ENCODE results near the gene ST7.
"Not testable (repeated sequence)": the region's sequence is repeated elsewhere in the genome, so short reads cannot be mapped to it uniquely, and the experiment has no call there.

The ST7 gene

DNA sequence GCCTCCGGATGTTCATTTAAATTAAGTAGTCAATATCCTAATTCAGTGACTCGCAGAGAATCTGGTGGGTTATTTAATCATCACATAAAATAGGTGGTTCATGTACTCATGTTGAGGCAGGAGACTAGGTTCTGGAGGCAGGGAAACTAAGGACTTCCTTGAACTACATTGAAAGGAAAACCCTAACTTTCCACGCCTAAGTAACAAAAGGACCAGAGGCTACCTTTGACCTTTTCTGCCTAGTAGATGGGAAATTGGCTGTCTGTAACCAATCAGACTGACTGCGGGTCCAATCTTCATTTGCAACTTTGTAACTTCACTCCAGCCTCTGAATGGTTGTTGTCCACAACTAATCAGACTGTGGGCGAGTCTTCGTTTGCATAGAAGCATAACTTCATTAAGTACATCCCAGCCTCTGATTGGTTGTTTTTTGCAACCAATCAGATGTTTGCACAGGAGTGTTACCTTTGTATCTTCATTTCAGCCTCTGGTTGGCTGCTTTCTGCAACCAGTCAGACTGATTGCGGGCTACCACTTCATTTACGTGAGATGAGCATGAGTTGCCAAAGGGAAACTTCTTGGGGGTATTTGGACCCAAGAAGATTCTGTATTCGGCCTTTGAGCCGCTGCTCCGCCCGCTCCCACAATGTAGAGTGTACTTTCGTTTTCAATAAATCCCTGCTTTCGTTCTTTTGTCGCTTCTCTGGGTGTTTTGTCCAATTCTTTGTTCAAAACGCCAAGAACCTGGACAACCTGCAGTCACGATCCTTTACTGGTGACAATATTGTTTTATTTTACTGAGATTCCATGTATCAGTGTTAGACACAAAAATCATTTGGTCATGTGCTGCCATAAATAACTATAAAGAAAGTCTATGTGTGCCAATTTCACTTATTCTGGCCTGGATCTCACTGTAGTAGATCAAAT lies 1.7 kb upstream of the ST7 start:
- no peak for DNase-seq

DNA sequence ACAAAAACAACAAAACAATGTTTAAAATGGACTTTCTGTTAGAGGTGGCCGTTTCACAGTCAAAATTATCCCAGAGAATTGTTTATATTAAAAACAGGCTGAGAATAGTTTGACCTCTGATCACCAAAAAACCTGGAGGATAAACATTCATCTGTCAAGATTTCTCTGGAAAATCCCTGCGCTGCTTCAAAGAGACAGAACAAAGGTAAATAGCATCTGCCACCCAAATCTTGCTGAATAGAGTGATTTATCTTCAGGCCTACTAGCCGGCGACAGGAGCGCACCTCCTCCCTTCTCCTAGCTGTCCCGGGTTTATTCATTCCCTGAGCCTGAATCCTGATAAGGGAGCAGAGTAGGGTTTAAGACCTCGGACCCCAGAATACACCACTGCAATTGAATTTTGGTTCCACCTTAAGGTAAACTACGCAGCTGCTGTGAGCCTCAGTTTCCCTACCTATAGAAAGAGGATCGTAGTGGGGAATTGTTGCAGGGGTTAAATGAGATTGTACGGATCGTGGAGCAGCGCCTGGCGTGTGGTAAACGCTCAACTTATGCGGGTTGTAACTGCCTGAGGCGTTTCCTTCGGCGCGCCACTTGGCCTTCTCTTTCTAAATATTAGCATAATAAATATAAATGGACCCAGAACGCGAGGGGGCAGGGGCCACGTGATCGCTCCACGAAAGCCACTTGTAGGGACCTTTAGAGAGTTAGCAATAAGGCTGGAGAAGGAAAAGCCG lies 498 bp upstream of the ST7 start:
- DNase-seq = peak; percentile 29 to 66

GRCh38 chr7:116953906-116954838 lies 871 bp downstream of the ST7 start:
- peak; percentile 31 to 36 for DNase-seq

DNA sequence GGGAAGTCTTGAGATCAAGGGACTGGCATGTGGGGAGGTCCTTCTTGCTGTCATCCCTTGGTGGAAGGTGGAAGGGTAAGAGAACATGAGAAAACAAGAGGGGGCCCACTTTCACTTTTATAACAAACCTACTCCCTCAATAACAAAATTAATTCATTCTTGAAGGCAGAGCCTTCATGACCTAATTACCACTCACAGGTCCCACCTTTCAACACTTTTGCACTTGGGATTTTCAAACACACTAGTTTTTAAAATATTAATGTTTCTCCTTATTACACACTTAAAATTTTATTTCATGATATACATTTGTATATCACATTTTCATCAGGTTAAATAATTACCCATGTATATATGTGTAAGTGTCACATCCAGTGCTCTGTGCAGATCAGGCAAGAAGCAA lies 2.0 kb downstream of the ST7 start:
- no peak for DNase-seq

DNA sequence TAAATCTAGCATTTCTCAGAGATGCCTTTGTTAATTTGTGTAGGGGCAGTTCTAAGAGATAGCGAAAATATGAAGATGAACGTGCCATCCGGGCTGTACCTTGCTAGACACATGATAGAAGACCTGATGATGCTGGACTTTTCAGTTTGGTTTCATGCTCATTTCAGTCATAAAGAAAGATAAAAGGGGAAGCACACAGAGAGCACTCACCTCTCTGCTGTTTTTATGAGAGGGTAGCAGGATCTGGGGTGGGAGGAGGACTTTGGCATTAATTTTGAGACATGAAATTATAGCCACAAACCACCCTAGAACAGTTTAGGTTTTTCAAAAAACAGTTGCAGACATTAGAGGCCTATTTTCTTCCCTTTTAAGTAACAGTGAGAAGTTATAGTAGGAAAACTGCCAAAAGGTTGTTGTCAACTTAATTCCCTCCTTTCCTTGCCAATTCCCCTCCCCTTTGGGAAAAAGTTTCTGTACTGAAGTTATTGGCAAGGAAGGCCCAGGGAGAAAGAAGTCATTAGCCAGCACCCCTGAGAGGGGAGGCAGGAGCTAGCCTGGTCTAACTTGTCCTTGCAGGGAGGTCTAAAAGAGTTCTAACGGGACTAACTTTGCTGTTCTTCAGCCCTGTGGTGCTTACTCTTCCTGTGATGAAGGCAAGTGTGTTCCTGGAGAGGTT lies 2.6 kb downstream of the ST7 start:
- no peak for DNase-seq

DNA sequence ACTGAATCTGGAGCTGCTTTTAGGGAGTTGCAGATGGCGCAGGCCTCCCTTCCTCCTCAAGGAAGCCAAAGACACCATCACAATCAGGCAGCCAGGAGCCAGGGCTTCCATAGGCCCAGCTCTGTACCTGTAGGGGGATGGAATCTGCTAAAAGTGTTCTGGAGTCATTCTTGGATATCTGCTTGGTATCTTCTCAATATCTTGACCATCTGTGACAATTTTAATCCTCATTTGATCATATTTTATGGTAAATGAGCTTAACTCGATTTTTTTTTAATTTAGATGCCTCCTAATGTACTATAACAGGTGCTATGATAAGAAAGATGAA lies 3.1 kb downstream of the ST7 start:
- DNase-seq = no peak

DNA sequence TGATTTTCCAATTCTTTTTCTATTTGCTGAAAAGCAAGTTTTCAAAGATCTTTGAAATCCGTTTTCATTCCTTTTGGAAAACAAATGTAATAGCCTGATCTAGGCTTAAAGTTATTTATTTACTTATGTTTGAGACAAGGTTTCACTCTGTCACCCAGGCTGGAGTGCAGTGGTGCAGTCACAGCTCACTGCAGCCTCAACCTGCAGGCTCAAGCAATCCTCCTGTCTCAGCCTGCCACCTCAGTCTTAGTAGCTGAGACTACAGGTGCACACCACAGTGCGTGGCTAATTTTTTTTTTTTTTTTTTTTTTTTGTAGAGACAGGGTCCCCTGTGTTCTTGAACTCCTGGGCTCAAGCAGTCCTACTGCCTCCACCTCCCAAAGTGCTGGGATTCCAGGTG lies 4.6 kb downstream of the ST7 start:
- no peak for DNase-seq

DNA sequence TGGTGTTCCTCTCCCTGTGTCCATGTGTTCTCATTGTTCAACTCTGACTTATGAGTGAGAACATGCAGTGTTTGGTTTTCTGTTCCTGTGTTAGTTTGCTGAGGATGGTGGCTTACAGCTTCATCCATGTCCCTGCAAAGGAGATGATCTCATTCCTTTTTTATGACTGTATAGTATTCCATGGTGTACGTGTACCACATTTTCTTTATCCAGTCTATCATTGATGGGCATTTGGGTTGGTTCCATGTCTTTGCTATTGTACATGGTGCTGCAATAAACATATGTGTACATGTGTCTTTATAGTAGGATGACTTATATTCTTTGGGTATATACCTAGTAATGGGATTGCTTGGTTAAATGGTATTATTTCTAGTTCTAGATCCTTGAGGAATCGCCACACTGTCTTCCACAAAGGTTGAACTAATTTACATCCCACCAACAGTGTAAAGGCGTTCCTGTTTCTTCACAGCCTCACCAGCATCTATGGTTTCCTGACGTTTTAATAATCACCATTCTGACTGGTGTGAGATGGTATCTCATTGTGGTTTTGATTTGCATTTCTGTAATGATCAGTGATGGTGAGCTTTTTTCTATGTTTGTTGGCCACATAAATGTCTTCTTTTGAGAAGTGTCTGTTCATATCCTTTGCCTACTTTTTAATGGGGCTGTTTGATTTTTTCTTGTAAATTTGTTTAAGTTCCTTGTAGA lies 8.8 kb downstream of the ST7 start:
- not testable (repeated sequence) for DNase-seq

DNA sequence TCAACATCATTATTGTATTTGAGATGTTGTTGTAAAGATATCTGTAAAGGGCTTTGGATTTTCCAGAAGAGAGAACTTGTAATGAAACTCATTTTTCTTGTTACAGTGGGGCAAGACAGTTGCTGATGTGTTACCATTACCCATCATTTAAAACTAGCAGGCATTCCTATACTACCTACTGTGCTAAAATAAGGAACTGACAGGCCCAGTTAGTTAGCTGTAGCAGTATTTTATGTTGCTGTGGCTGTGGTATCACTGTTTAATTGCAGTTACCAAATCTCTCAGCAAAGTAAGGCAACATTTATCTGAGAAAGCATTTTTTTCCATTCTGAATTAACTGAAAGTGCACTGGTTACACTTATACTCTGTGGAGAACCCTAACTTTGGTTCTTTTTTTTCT lies 9.9 kb downstream of the ST7 start:
- DNase-seq = no peak

DNA sequence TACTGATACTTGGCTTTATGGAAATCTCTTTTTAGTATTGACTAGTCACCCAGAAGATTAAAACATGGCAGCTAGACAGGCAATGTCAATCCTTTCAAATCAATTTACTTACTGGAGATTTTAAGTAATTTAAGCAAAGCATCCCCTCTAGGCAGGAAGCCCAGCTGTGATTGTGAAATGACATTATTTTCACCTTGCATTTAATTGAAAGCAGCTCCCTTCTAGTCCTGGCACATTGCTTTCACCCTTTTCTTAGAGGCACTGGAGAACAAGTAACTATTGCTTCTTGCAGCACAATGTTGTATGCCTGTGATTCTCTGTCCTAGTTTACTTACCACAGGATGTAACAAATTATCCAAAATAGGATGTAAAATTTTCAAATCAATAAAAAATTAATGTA lies 13.3 kb downstream of the ST7 start:
- DNase-seq = no peak

DNA sequence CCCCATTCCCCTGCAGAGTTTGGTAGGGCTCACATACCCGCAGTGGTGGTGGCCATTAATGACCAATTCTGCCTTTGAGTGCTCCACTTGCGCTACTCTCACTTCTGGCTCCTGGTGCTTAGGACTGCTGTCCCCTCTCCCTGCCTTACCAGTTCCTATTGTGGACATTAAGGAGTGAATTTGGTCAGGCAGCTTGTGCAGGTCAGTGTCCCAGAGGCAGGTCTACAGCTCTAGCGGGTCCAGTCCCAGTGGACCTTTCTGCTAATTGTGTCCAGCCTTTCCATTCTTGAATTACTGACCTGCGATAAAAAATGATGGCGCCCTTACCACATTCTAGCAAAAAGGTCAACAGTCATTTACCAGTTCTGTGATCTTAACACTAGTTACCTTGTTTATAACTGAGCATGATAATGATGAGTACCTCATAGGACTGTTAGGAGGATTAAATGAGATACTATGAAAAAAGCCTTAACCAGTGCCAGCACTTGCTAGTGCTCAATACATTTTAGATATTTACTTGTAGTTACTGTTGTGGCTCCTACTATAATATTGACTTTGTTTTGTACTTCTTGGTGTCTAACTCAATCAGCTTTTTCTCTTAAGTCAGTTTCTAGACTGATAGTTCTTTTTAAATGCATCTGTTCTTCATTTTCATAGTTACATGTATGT lies 14.1 kb downstream of the ST7 start:
- no peak for DNase-seq

DNA sequence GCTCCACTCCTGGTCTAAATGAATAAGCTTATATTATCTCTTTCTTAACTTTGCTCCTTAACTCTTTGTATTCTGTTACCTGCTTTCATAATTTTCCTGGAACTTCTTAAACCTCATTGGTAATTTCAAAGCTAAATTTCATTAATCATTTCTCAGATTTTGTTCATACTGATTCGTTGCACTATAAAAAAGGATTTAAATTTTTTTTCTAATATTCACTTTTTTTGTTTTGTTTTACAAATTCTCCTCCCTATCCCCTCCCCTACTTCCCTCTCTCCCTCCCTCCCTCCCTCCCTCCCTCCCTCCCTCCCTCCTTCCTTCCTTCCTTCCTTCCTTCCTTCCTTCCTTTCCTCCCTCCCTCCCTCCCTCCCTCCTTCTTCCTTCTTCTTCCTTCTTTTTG lies 14.7 kb downstream of the ST7 start:
- DNase-seq = no peak

GRCh38 chr7:116968631-116969030 lies 15.3 kb downstream of the ST7 start:
- no peak for DNase-seq

GRCh38 chr7:116969371-116969902 lies 16.1 kb downstream of the ST7 start:
- DNase-seq = no peak

DNA sequence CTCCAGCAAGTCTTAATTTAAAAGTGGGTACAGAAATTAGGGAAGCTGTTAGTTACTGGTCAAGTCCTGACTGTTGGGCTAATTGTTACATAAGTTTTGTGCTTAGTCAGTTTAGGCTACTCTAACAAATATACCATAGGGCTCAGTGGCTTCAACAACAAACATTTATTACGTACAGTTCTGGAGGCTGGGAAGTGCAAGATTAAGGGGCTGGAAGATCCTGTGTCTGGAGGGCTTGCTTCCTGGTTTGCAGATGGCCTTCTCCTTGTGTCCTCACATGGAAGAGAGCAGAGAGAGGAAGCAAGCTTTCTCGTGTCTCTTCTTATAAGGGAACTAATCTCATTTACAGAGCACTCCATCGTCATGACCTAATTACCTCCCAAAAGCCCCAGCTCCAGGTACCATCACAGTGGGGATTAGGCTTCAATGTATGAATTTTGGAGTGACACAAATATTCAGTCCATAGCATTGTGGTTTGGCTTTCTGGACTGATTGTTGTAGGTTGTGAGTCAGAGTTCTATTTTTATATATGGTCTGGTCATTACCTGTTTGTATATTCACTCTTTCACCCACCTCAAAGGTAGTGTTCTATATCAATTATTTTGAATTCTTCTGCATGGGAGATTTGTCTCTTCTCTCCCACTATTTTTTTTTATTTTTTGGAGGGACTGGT lies 17.1 kb downstream of the ST7 start:
- DNase-seq = no peak

DNA sequence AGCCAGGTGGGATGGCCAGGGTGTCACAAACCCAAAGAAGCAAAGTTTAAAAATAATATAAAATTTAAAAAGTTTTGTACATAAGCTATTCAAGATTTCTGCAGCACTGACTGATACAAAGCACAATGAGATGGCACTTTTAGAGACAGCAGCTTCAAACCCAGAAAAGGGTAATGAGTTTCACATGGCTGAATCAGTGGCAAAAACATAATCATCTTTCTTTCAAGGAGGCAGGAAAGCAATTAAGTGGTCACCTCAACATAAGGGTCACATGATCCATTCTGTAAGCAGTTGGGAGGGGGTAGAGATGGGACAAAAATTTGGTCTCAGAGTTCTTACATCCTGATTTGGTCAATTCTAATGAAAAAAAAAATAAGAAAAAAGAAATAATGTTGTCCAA lies 17.9 kb downstream of the ST7 start:
- not testable (repeated sequence) for DNase-seq

DNA sequence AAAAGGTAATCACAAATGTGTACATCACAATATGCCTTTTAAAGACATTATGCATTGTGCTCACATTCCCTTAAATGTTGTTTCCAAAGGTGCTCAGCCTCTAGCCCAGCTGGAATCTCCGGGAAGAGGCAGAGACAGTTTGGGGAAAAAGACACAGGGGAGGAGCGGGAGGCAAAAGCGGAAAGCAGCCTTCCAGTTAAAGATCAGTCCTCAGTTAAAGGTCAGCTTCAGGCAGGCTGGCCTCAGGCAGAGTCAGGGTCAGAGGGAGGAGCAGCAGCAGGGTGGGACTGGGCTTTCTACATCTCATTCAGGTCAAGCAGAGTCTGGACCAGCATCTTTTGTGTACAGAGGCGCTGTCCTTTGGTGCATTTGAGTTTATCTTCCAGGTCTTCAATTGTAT lies 18.6 kb downstream of the ST7 start:
- no peak for DNase-seq

DNA sequence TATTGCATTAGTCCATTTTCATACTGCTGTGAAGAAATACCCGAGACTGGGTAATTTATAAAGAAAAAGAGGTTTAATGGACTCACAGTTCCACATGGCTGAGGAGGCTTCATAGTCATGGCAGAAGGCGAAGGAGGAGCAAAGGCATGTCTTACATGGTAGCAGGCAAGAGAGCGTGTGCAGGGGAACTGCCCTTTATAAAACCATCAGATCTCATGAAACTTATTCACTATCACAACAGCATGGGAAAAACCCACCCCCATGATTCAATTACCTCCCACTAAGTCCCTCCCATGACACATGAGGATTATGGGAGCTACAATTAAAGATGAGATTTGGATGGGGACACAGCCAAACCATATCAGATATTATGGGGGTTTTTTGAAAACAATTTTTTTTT lies 21.7 kb downstream of the ST7 start:
- not testable (repeated sequence) for DNase-seq

GRCh38 chr7:116977172-116977571 lies 23.9 kb downstream of the ST7 start:
- no peak for DNase-seq

GRCh38 chr7:116978006-116978405 lies 24.7 kb downstream of the ST7 start:
- no peak for DNase-seq

- no peak for DNase-seq
Observed at GRCh38 chr7:116979430-116979829, 26.1 kb downstream of the ST7 start.

All from NCI-H187 (cell line).